ENCODE data around the gene SERPINA12. TPM values are rescaled to one million over a fixed set of nuclear protein-coding genes. Genes with fewer than 3 reads are reported as not detected.
A peak's percentile ranks its signal among the peaks of the same experiment; 100 is the strongest.

Gene SERPINA12
- total and polyA plus RNA-seq, 2 of the 13 experiments (the other 11 are each of a cell fraction or from before 2014, with no cell fraction given), result 0.08 TPM; not detected in 1

GRCh38 chr14:94548131-94548998, 39.1 kb upstream of the SERPINA12 start (continued):
- peak; percentile 44; the same call in 1 of the 2 replicates for TF ChIP-seq ZBTB4 (CRISPR knock-in tag; IDR thresholded peaks at IDR 0.05; ENCODE audit: borderline replicate concordance)
- TF ChIP-seq GATA4 (IDR thresholded peaks at IDR 0.05; ENCODE audit: borderline replicate concordance, low read depth), result no peak
- TF ChIP-seq POLR2G (IDR thresholded peaks at IDR 0.05; ENCODE audit: low read depth, low read length), result peak; percentile 23; the same call in 1 of the 2 replicates
- no peak; the same call in 1 of the 2 replicates for TF ChIP-seq KAT7 (CRISPR knock-in tag; IDR thresholded peaks at IDR 0.05; ENCODE audit: borderline replicate concordance)
- peak; percentile 57; the same call in 1 of the 2 replicates for TF ChIP-seq POGZ (CRISPR knock-in tag; IDR thresholded peaks at IDR 0.05)
- TF ChIP-seq, protein P1, sequence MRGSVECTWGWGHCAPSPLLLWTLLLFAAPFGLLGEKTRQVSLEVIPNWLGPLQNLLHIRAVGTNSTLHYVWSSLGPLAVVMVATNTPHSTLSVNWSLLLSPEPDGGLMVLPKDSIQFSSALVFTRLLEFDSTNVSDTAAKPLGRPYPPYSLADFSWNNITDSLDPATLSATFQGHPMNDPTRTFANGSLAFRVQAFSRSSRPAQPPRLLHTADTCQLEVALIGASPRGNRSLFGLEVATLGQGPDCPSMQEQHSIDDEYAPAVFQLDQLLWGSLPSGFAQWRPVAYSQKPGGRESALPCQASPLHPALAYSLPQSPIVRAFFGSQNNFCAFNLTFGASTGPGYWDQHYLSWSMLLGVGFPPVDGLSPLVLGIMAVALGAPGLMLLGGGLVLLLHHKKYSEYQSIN (CRISPR knock-in tag; IDR thresholded peaks at IDR 0.05; ENCODE audit: borderline replicate concordance), result no peak
- TF ChIP-seq, protein P2, sequence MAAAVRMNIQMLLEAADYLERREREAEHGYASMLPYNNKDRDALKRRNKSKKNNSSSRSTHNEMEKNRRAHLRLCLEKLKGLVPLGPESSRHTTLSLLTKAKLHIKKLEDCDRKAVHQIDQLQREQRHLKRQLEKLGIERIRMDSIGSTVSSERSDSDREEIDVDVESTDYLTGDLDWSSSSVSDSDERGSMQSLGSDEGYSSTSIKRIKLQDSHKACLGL (CRISPR knock-in tag; IDR thresholded peaks at IDR 0.05), result 0 out of 2 replicates have a peak, but pooled peaks have one; percentile 9
- TF ChIP-seq MIXL1 (CRISPR knock-in tag; IDR thresholded peaks at IDR 0.05), result no peak
- peak; percentile 62; the same call in 1 of the 2 replicates for TF ChIP-seq IRF2 (CRISPR knock-in tag; IDR thresholded peaks at IDR 0.05)
- peak; percentile 94 for TF ChIP-seq ZNF768 (CRISPR knock-in tag; IDR thresholded peaks at IDR 0.05)
- no peak for TF ChIP-seq ZNF841 (CRISPR knock-in tag; IDR thresholded peaks at IDR 0.05; ENCODE audit: borderline replicate concordance)
- TF ChIP-seq KDM3A (CRISPR knock-in tag; IDR thresholded peaks at IDR 0.05; ENCODE audit: low read depth), result no peak
- no peak for TF ChIP-seq SIX1 (CRISPR knock-in tag; IDR thresholded peaks at IDR 0.05; ENCODE audit: borderline replicate concordance)
- no peak for TF ChIP-seq HOXA5 (CRISPR knock-in tag; IDR thresholded peaks at IDR 0.05)
- TF ChIP-seq MAFG (CRISPR knock-in tag; IDR thresholded peaks at IDR 0.05), result no peak
- no peak for TF ChIP-seq PHF20 (CRISPR knock-in tag; IDR thresholded peaks at IDR 0.05)
- TF ChIP-seq ZNF232 (CRISPR knock-in tag; IDR thresholded peaks at IDR 0.05; ENCODE audit: borderline replicate concordance), result no peak
- no peak for TF ChIP-seq ZNF543 (CRISPR knock-in tag; IDR thresholded peaks at IDR 0.05)
- TF ChIP-seq ETV5 (CRISPR knock-in tag; IDR thresholded peaks at IDR 0.05; ENCODE audit: borderline replicate concordance), result peak; percentile 59; the same call in 1 of the 2 replicates
- TF ChIP-seq ZNF260 (CRISPR knock-in tag; IDR thresholded peaks at IDR 0.05; ENCODE audit: borderline replicate concordance, low read depth), result no peak
- TF ChIP-seq SPEN (CRISPR knock-in tag; IDR thresholded peaks at IDR 0.05; ENCODE audit: low read depth), result peak; percentile 81; the same call in 1 of the 2 replicates
- TF ChIP-seq HNF4A (CRISPR knock-in tag; IDR thresholded peaks at IDR 0.05), result peak; percentile 98
- no peak for TF ChIP-seq MED13 (CRISPR knock-in tag; IDR thresholded peaks at IDR 0.05)
- peak; percentile 22; the same call in 1 of the 2 replicates for TF ChIP-seq CREM (IDR thresholded peaks at IDR 0.05)
- TF ChIP-seq CREM (CRISPR knock-in tag; IDR thresholded peaks at IDR 0.05), result no peak

All from HepG2 (cell line).